Smooth muscle cell (in vitro differentiated cells): ENCODE results near the gene BMP4. TPM values are rescaled to one million over a fixed set of nuclear protein-coding genes. Genes with fewer than 3 reads are reported as not detected.
A peak's percentile ranks its signal among the peaks of the same experiment; 100 is the strongest.

ENCODE experiments used
- DNase-seq: peaks from one replicate; lab custom pipeline; 2025; ENCODE audit not compliant: unreplicated experiment; lab: John Stamatoyannopoulos, UW
- H2AFZ ChIP-seq: fragments of 200-600 bp; sonication (generic); 2 replicates; pipeline ENCODE4 v1.6.0; 2016; ENCODE audit warnings: antibody characterized with exemption, low read depth, mild to moderate bottlenecking
- H3F3A ChIP-seq: fragments of 200-600 bp; sonication (generic); 2 replicates; pipeline ENCODE4 v1.6.0; 2017; ENCODE audit warnings: antibody characterized with exemption, low read depth
- H3K27ac ChIP-seq: fragments of 200-600 bp; sonication (generic); 2 replicates; pipeline ENCODE4 v1.5.1; 2016; ENCODE audit warnings: low read depth, mild to moderate bottlenecking
- H3K27me3 ChIP-seq: fragments of 200-600 bp; sonication (generic); 2 replicates; pipeline ENCODE4 v1.6.1; 2016; ENCODE audit warnings: low read depth, mild to moderate bottlenecking
- H3K36me3 ChIP-seq: fragments of 200-600 bp; sonication (generic); 2 replicates; pipeline ENCODE4 v1.5.1; 2016; ENCODE audit warnings: low read depth
- H3K4me1 ChIP-seq: fragments of 200-600 bp; sonication (generic); 2 replicates; pipeline ENCODE4 v1.5.1; 2016; ENCODE audit warnings: low read depth
- H3K4me2 ChIP-seq: fragments of 200-600 bp; sonication (generic); 2 replicates; pipeline ENCODE4 v1.6.0; 2016; ENCODE audit warnings: mild to moderate bottlenecking
- H3K4me3 ChIP-seq: fragments of 200-600 bp; sonication (generic); 2 replicates; pipeline ENCODE4 v1.5.1; 2016; ENCODE audit warnings: mild to moderate bottlenecking
- H3K79me2 ChIP-seq: fragments of 200-600 bp; sonication (generic); 2 replicates; pipeline ENCODE4 v1.6.0; 2016; ENCODE audit warnings: low read depth, mild to moderate bottlenecking
- H3K9ac ChIP-seq: fragments of 200-600 bp; sonication (generic); 2 replicates; pipeline ENCODE4 v1.6.0; 2016; ENCODE audit warnings: low read depth
- H3K9me3 ChIP-seq: fragments of 200-600 bp; sonication (generic); replicated peaks from 2 replicates; pipeline ENCODE4 v1.5.1; 2016; ENCODE audit warnings: low read depth
- H4K20me1 ChIP-seq: fragments of 200-600 bp; sonication (generic); 2 replicates; pipeline ENCODE4 v1.6.0; 2016; ENCODE audit warnings: low read depth
- WGBS: methylation state at CpG from one replicate; pipeline ENCODE4 v1.1.7; 2016; ENCODE audit warnings: low lambda C conversion rate; 5-methylcytosine and 5-hydroxymethylcytosine counted together
- polyA plus RNA-seq: library from polyadenylated mRNA; unstranded; fragments of >200 nt; fragmentation: Nextera tagmentation; extraction: Ambion mirVana; gene quantifications from 2 replicates; pipeline ENCODE4 v1.2.1, GENCODE V29; 2016
- total RNA-seq: library from RNA; depleted of rRNA; stranded (reverse); fragments of >200 nt; gene quantifications from 2 replicates; pipeline ENCODE4 v1.2.3, GENCODE V29; 2014
- TF ChIP-seq, protein P1 (sequence below): fragments of 200-600 bp; sonication (generic); IDR thresholded peaks from 2 replicates; pipeline ENCODE4 v1.5.1; 2017; ENCODE audit warnings: borderline replicate concordance, mild to moderate bottlenecking, antibody characterized with exemption; ENCODE audit not compliant: insufficient read depth, poor library complexity, severe bottlenecking

Gene BMP4
- total RNA-seq (30.5 and 33.0 TPM in 2 replicates), polyA plus RNA-seq (32.4 and 38.2 TPM in 2 replicates)

DNA sequence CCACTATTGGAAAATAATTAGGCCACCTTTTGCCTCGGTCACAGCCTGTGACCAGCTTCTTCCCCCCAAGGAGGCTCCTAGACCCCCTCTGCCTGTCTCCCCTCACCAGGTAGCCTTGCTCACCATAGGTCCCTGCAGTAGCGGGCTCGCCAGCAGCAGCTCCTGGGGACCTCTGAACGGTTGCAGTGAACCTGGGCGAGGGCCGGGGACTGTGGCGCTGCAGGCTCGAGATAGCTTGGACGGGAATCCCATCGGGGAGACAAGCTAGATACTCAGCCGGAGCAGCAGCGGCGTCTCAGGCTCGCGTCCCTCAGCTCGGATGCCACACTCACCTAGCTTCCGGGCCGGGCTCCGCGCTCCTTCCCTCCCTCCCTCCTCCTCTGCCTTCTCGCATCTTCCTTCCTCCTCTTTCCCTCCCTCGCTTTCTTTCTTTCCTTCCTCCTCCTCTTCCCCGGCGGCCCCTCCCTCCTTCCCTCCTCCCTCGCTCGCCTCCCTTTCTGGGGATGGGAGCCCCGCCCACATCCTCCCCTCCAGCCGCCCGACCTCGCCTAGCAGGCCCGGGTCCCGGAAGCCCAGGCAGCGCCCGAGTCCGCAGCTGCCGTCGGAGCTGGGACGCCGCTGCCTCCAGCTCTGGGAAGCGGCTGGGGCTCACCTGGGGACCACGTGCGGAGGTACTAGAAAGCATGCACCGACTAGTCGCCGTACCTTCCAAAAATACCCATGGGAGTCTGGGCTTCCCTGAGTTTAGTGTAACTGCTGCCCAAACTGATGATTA, at the start of gene BMP4:
Gene BMP4, minus strand, starts transcription at position 399 of the 775 bp plus-strand sequence. CDS start 4,603 bp downstream, outside the sequence.
- Histone ChIP-seq H3K27me3 (peaks cover 2% of the 10 kb centered on the region), H2AFZ (peak within 1 kb of the TSS; percentile 89), H3K36me3 (no peaks in the 10 kb centered on the region), H3K9me3 (no peaks in the 10 kb centered on the region), H3K4me3 (peak within 1 kb of the TSS; percentile 76), H3K27ac (no peak within 1 kb of the TSS), H3K9ac (no peak within 1 kb of the TSS), H3F3A (no peaks in the 10 kb centered on the region), H3K4me1 (peaks cover 16% of the 10 kb centered on the region), H3K79me2 (no peaks in the 10 kb centered on the region), H4K20me1 (peaks cover 1% of the 10 kb centered on the region), H3K4me2 (peak within 1 kb of the TSS; percentile 89)
- 3% methylated on average over 27 of the region's 45 CpGs for WGBS
- no peak for DNase-seq
- TF ChIP-seq, protein P1, sequence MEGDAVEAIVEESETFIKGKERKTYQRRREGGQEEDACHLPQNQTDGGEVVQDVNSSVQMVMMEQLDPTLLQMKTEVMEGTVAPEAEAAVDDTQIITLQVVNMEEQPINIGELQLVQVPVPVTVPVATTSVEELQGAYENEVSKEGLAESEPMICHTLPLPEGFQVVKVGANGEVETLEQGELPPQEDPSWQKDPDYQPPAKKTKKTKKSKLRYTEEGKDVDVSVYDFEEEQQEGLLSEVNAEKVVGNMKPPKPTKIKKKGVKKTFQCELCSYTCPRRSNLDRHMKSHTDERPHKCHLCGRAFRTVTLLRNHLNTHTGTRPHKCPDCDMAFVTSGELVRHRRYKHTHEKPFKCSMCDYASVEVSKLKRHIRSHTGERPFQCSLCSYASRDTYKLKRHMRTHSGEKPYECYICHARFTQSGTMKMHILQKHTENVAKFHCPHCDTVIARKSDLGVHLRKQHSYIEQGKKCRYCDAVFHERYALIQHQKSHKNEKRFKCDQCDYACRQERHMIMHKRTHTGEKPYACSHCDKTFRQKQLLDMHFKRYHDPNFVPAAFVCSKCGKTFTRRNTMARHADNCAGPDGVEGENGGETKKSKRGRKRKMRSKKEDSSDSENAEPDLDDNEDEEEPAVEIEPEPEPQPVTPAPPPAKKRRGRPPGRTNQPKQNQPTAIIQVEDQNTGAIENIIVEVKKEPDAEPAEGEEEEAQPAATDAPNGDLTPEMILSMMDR = no peak

DNA sequence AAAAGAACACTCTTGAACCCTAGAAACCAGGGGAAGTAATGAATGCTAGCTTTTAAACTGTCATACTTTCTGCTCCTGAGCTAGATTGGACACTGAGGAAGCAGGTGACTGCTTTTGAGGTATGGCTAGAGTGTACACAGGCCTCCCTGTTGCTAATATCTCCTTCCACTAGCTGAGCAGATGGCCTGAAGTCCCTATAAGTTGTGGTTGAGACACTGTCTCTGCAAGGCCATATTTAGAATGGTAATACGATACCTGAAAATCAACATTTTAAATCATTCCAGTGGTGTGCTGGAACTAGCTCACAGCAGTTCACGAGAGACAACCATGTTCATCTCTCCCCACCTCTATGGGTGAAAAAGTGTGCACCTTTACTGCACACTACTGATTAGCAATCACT, 46.4 kb upstream of the BMP4 start:
- H2AFZ ChIP-seq = no peak overlapping the region
- no peak for DNase-seq
- no peaks in the 10 kb centered on the region for H3K9me3 ChIP-seq
- no peak overlapping the region for H3K4me3 ChIP-seq
- no peaks in the 10 kb centered on the region for H3K36me3 ChIP-seq
- H3K27me3 ChIP-seq = no peaks in the 10 kb centered on the region
- H3K4me1 ChIP-seq = peaks cover 32% of the 10 kb centered on the region
- H3F3A ChIP-seq = peaks cover 18% of the 10 kb centered on the region
- peak overlapping the region; percentile 6 for H3K4me2 ChIP-seq
- WGBS = 49% methylated on average over 2 of the region's 2 CpGs
- H3K27ac ChIP-seq = peak overlapping the region; percentile 75
- H4K20me1 ChIP-seq = no peaks in the 10 kb centered on the region
- TF ChIP-seq, protein P1 = no peak
- no peak overlapping the region for H3K9ac ChIP-seq
- H3K79me2 ChIP-seq = no peaks in the 10 kb centered on the region

DNA sequence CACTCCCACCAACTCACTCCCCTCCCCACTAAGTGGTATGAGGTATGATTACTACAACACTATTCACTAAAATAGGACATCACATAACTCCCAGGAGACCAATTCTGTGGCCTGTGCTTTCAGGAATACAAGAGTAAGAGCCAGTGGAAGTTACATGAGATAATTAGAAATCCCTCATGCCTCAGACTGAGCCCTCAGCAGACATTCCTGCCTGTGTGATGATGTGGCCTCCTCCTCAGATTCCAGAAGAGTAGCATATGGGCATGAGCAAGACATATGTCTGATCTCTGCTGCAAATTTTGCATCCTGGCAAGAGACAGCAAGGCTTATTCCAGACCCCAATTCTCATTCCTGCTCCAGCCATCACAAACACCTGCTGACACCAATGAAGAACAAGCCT, 46.0 kb upstream of the BMP4 start:
- TF ChIP-seq, protein P1 = no peak
- no peaks in the 10 kb centered on the region for H4K20me1 ChIP-seq
- DNase-seq = no peak
- H3K9me3 ChIP-seq = no peaks in the 10 kb centered on the region
- H3K79me2 ChIP-seq = no peaks in the 10 kb centered on the region
- no peak overlapping the region for H2AFZ ChIP-seq
- peaks cover 32% of the 10 kb centered on the region for H3K4me1 ChIP-seq
- H3K27me3 ChIP-seq = no peaks in the 10 kb centered on the region
- no peaks in the 10 kb centered on the region for H3K36me3 ChIP-seq
- H3K4me2 ChIP-seq = peak overlapping the region; percentile 13
- no peak overlapping the region for H3K4me3 ChIP-seq
- H3F3A ChIP-seq = peaks cover 18% of the 10 kb centered on the region
- peak overlapping the region; percentile 75 for H3K27ac ChIP-seq
- H3K9ac ChIP-seq = no peak overlapping the region
